ENCODE measurements around the gene SLC8A1.

Gene SLC8A1

GRCh38 chr2:40168032-40168431, 283.9 kb downstream of the SLC8A1 start:
- Histone ChIP-seq H3K79me2 (ENCODE audit: insufficient read depth, low read length) (no peaks in the 10 kb centered on the region), H4K20me1 (ENCODE audit: insufficient read depth, low read length, poor library complexity, severe bottlenecking) (no peaks in the 10 kb centered on the region), H3K9ac (ENCODE audit: low read depth, low read length, poor library complexity, severe bottlenecking) (no peak overlapping the region), H3F3A (ENCODE audit: low read depth) (no peaks in the 10 kb centered on the region), H2AFZ (ENCODE audit: low read length) (no peak overlapping the region), H3K4me3 (ENCODE audit: low read length, poor library complexity, severe bottlenecking) (no peak overlapping the region), H3K4me1 (ENCODE audit: insufficient read depth, low read length, poor library complexity, severe bottlenecking) (no peaks in the 10 kb centered on the region), H3K36me3 (ENCODE audit: insufficient read depth, low read length) (no peaks in the 10 kb centered on the region), H3K27me3 (ENCODE audit: insufficient read depth, low read length, poor library complexity, severe bottlenecking) (no peaks in the 10 kb centered on the region), H3K4me2 (ENCODE audit: low read depth, low read length, poor library complexity, severe bottlenecking) (no peak overlapping the region), H3K9me2 (replicated peaks; ENCODE audit: low read depth, low read length) (no peaks in the 10 kb centered on the region), H3K9me3 (ENCODE audit: insufficient read depth, low read depth, low read length) (no peaks in the 10 kb centered on the region)
- TF ChIP-seq CTCF (conservative IDR thresholded peaks at IDR 0.05; ENCODE audit: low read length) (no peak), EZH2phosphoT487 (IDR thresholded peaks at IDR 0.05; ENCODE audit: borderline replicate concordance) (no peak)

- TF ChIP-seq CTCF (conservative IDR thresholded peaks at IDR 0.05; ENCODE audit: low read length) (no peak), EZH2phosphoT487 (IDR thresholded peaks at IDR 0.05; ENCODE audit: borderline replicate concordance) (no peak)
Observed at GRCh38 chr2:40166006-40166405, 285.9 kb downstream of the SLC8A1 start.

GRCh38 chr2:40165509-40165844, 286.4 kb downstream of the SLC8A1 start:
- H3K4me3 ChIP-seq (ENCODE audit: low read length, poor library complexity, severe bottlenecking): no peak overlapping the region
- no peak for TF ChIP-seq CTCF (conservative IDR thresholded peaks at IDR 0.05; ENCODE audit: low read length)
- H3K36me3 ChIP-seq (ENCODE audit: insufficient read depth, low read length): no peaks in the 10 kb centered on the region
- H3K79me2 ChIP-seq (ENCODE audit: insufficient read depth, low read length): no peaks in the 10 kb centered on the region
- H2AFZ ChIP-seq (ENCODE audit: low read length): no peak overlapping the region
- H3K9me2 ChIP-seq (replicated peaks; ENCODE audit: low read depth, low read length): no peaks in the 10 kb centered on the region
- H3K27me3 ChIP-seq (ENCODE audit: insufficient read depth, low read length, poor library complexity, severe bottlenecking): no peaks in the 10 kb centered on the region
- no peaks in the 10 kb centered on the region for H3K4me1 ChIP-seq (ENCODE audit: insufficient read depth, low read length, poor library complexity, severe bottlenecking)
- no peaks in the 10 kb centered on the region for H3F3A ChIP-seq (ENCODE audit: low read depth)
- H4K20me1 ChIP-seq (ENCODE audit: insufficient read depth, low read length, poor library complexity, severe bottlenecking): no peaks in the 10 kb centered on the region
- H3K4me2 ChIP-seq (ENCODE audit: low read depth, low read length, poor library complexity, severe bottlenecking): no peak overlapping the region
- H3K9ac ChIP-seq (ENCODE audit: low read depth, low read length, poor library complexity, severe bottlenecking): no peak overlapping the region
- H3K9me3 ChIP-seq (ENCODE audit: insufficient read depth, low read depth, low read length): no peaks in the 10 kb centered on the region

More at GRCh38 chr2:40166006-40166405, 285.9 kb downstream of the SLC8A1 start:
- no peak overlapping the region for H3K9ac ChIP-seq (ENCODE audit: low read depth, low read length, poor library complexity, severe bottlenecking)
- no peaks in the 10 kb centered on the region for H3K27me3 ChIP-seq (ENCODE audit: insufficient read depth, low read length, poor library complexity, severe bottlenecking)
- no peak overlapping the region for H3K4me2 ChIP-seq (ENCODE audit: low read depth, low read length, poor library complexity, severe bottlenecking)
- H3K36me3 ChIP-seq (ENCODE audit: insufficient read depth, low read length): no peaks in the 10 kb centered on the region
- H3K9me3 ChIP-seq (ENCODE audit: insufficient read depth, low read depth, low read length): no peaks in the 10 kb centered on the region
- H3K9me2 ChIP-seq (replicated peaks; ENCODE audit: low read depth, low read length): no peaks in the 10 kb centered on the region
- no peaks in the 10 kb centered on the region for H4K20me1 ChIP-seq (ENCODE audit: insufficient read depth, low read length, poor library complexity, severe bottlenecking)
- no peaks in the 10 kb centered on the region for H3F3A ChIP-seq (ENCODE audit: low read depth)
- H3K4me1 ChIP-seq (ENCODE audit: insufficient read depth, low read length, poor library complexity, severe bottlenecking): no peaks in the 10 kb centered on the region
- no peak overlapping the region for H3K4me3 ChIP-seq (ENCODE audit: low read length, poor library complexity, severe bottlenecking)
- H3K79me2 ChIP-seq (ENCODE audit: insufficient read depth, low read length): no peaks in the 10 kb centered on the region
- H2AFZ ChIP-seq (ENCODE audit: low read length): no peak overlapping the region
